ENCODE results near the gene ZNF185.
"Not testable (repeated sequence)": the region's sequence is repeated elsewhere in the genome, so short reads cannot be mapped to it uniquely, and the experiment has no call there.

The ZNF185 gene

DNA sequence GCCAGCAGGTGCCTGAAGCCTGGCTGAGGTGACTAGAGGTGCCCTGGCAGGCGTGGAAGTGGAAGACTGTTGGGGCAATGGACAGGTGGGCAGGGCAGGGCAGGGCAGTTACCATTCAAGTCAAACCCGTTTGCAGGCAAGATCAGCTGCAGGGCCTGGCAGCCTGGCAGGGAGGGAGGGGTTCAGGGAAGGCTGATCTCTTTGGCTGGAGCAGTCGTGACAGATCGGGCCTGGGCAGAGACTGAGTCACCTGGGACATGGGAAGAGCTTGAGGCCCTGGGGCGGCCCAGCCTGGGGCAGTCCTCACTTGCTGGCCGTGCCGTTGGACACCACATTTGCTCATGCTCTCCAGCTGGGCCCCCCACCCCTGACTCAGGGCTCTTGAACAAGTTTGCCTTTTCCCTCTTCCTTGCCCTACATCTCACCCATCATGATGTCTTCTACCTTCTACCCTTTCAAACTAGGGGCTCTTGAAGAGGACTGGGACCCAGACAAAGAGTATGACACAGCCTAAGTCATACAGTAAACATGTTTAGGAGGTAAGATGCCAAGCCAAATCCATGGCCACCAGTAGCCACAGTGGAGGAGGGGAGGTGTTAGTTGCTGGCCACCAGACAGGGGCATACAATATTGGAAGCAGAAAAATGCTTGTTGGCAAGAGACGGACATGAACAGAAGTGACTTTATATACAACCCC, 2.0 kb upstream of the ZNF185 start:
- DNase-seq (ENCODE audit: low spot score) = no peak

- DNase-seq (ENCODE audit: low spot score) = no peak
These were observed 1.4 kb upstream of the ZNF185 start for GRCh38 chrX:152896450-152896849.

DNA sequence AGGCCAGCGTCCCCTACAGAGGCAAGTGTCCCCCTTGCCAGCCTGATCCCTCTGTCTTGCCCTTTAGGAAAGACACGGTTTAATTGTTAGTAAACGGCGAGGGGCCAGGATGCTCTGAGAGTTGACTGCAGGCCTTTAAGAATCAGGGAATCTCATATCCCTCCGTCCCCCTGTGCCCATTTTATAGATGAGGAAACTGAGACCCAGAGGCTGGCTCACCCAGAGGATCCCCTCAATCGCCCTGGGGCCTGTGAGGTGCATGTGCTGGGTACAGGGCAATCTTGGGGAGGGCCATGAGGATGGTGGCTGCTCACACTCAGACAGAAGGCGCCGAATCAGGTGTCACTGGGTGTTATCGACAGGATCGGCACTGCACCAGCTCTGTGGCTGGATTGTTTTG, 575 bp downstream of the ZNF185 start:
- DNase-seq (ENCODE audit: low spot score) = no peak

DNA sequence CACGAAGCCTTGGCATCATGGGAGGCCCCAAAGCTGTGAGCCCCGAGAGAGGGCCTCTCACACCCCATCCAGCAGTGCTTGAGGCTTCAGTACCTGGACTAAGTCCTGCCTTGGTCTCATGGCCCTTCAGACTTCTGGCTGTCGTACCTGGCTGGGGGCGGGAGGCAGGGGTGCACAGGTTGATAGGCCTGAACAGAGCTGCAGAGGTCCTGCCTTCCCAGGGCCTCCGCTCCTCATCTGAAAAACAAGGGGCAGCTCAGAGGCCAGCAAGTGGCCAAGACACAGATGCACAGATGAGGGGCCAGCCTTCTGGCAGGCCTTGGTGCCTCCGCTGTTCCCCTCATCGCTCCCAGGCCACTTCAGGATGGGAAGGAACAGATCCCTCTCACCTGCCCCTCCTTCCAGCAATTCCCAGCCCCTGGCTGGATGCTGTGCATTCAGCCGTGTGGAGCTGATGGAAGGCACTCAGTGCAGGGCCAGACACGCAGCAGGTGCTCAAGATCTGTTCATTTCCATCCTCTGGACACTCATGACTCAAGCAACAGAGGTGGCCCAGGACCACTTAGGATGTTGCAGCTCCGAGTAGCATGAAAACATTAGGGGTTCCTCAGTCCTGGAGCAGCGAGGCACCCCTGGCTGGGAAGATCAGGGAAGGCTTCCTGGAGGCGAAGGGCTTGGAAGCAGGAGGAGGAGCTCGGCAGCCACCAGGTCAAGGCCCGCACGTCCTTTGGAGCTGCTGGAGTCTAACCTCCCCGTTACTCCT, 1.4 kb downstream of the ZNF185 start:
- no peak for DNase-seq (ENCODE audit: low spot score)

DNA sequence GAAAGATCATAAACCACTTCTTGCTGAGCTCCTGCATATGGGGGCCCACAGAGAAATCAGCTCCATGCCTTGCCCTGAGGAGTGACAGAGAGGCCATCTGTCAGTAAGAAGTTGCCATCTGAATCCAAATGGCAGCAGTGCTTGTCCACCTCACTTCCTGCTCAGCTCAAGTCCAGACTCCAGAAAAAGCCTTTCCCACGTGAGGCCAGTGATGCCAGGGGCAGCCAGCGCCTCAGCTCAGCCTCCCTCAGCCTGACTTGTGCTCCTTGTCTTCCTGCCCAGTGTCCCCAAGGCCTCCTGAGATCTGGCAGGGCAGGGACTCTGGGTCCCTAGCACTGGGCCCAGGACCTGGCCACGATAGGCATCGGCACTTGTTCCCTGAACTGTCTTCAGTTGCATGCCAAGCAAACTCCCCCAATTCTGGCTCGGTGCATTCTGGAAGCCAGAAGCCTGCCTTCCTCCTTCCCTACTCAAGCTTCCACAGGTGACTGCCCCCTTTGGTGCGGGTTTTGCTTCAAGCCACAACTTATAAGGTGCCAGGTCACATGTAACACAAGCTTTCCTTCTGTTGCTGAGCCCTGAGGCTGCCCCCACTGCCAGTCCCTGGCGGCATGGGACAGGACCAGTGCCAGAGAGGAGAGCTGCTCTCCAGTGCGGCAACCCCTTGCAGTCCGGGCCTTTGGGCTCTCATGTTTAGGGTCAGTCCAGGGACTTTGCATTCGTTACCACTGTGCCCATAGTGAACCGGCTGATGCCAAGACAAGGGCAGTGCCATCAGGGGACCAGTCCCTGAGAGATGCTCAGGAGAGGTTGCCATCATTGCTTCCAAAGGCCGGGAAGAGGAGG, 2.2 kb downstream of the ZNF185 start:
- no peak for DNase-seq (ENCODE audit: low spot score)

DNA sequence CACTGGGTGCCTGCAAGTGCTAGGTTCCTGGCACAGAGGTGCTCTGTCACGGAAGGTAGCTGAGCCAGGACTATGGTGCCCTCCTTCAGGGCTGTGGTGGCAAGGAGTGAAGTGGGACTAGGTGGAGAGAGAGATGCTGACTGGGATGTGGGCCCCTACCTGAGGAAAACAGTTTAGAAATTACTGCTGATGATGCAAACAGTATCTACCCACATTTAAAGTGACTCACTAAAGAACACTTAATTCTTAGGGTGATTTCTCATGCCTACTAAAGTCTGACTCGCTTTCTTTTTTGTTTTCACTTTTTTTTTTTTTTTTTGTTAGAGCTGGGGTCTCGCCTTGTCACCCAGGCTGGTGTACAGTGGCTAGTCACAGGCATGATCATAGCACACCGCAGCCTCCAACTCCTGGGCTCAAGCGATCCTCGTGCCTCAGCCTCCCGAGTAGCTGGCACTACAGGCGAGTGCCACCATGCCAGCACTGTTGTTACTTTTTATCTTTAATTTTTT, 3.1 kb downstream of the ZNF185 start:
- no peak for DNase-seq (ENCODE audit: low spot score)

DNA sequence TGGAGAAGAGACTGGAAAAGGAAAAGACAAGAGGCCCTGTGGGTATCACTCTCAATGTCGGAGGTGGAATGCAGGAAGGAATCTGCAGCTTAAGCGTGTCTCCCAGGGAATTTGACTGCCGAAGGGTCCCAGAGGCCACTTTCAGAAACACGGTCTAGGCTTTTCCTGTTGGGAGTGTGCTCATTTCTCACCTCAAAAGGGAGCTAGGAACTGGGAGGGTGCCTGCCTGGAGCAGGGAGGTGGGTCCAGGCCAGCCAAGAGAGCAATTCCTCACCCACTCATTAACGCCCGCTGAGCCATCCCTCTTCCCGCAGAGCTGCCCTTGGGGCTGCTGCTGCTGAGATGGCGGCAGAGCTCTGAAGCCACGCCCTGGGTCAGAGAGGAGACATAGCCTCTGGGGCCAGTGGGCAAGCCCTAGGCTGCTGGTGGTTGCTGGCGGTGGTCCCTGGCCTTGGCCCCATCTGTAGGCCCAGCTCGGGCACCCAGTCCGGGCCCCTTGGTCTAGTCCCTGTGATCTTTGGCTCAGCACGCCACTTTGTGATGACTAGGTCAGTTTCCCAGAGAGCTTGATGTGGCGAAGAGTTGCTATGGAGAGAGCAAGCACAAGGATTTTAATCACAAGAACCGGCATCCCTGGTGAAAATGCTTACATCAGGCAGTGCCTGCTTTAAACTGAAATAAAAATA, 4.1 kb downstream of the ZNF185 start:
- DNase-seq (ENCODE audit: low spot score) = no peak

DNA sequence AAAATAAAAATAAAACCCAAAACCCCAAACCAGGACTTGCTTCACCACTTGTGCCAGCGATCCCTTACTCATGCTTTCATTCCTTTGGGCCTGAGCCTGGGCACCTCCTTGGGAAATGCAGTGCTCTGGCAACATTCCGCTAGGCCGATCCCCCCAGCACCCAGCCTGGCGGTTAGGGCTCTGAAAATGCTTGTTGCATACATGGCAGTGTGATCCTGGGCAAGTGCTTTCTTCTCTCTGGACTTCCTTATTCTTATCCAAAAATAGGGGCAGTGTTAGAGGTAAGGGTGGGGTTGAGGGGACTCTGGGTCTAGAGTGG, 4.6 kb downstream of the ZNF185 start:
- no peak for DNase-seq (ENCODE audit: low spot score)

DNA sequence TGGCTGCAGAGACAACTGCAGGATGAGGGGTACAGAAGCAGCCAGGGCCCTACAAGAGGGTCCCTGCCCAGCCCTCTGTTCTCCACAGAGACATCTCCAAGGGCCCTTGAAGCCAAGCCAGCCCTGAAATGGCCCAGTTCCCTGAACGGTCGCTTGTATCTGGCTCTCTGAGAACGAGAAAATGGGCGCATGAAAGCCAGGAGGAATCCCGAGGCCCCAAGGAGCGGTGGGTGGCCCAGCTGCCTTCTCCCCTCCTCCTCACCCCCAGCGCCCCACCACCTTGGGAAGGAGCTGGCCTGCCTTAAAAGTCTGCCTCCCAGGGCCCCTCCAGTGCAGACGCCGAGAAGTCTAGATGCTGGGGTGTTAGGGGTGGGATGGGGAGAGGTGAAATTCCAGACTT, 5.7 kb downstream of the ZNF185 start:
- DNase-seq (ENCODE audit: low spot score) = no peak

GRCh38 chrX:152904151-152905080, 6.5 kb downstream of the ZNF185 start:
- DNase-seq (ENCODE audit: low spot score) = peak; percentile 73

- DNase-seq (ENCODE audit: low spot score) = no peak
These were observed 7.2 kb downstream of the ZNF185 start for GRCh38 chrX:152905081-152905420.

GRCh38 chrX:152907084-152907651, 9.3 kb downstream of the ZNF185 start:
- DNase-seq (ENCODE audit: low spot score) = no peak

DNA sequence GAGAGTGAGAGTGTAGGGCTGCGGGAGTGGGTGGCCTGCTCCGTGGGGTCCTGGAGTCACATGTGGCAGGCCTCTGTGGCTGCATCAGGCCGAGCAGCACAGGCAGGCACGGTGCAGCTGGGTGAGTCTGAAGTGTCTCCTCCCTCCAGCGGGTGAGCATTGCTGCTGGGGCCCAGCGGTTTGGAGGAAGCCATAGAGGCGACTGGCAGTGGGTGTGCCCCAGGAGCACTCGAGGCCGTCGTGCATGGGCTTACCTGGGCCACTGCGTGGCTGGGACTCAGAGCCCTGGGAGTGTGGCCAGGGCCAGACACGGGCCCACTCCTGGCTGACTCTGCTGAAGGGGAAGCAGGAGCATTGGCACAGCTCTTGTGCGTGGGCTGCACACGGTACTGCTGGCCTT, 10.6 kb downstream of the ZNF185 start:
- DNase-seq (ENCODE audit: low spot score) = no peak

GRCh38 chrX:152910018-152910417, 12.2 kb downstream of the ZNF185 start:
- DNase-seq (ENCODE audit: low spot score) = not testable (repeated sequence)

GRCh38 chrX:152912106-152912505, 14.2 kb downstream of the ZNF185 start:
- DNase-seq (ENCODE audit: low spot score) = peak; percentile 44

DNA sequence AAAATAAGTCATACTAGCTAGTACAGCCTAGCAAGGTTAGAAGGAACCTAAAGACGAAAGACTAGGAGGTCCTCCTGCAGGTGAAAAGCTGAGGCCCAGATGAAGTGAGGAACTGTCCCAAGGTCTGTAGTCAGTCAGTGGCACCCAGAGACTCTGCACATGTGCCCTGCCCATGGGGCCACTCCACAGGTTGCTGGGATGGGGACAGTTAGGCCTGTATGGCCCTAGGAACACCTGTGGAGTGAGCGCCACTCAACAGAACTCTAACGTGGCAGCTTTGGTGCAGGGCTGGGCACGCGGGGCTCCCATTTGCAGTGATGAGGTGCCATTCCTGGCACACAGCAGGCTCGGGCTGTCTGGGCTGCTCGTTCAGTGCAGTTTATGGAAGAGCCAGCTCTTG, 14.8 kb downstream of the ZNF185 start:
- no peak for DNase-seq (ENCODE audit: low spot score)

DNA sequence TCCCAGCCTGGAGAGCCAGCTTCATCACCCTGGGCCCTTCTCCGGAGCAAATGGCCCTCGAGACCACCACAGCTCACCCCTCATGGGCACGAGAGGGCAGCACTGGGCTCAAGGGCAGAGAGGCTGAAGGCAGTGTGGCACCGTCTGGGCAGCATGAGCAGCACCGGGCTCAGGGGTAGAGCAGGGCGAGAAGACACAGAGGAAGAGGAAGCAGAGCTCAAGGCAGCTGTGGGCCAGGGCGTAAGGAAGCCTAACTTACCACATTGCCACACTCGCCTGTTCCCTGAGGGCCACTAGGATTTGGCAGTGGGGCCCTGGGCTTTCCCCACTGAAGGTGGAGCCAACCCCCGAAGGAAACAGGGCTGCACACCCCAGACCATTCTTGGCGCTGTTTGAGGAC, 15.5 kb downstream of the ZNF185 start:
- DNase-seq (ENCODE audit: low spot score) = no peak

GRCh38 chrX:152913910-152914309, 16.0 kb downstream of the ZNF185 start:
- no peak for DNase-seq (ENCODE audit: low spot score)

- DNase-seq (ENCODE audit: low spot score) = peak; percentile 36
These were observed 17.8 kb downstream of the ZNF185 start for GRCh38 chrX:152915541-152916241.

Measured in HuH-7 (cell line).